ENCODE data around the gene LGR6. TPM values are rescaled to one million over a fixed set of nuclear protein-coding genes. Genes with fewer than 3 reads are reported as not detected.
"Not testable (repeated sequence)": the region's sequence is repeated elsewhere in the genome, so short reads cannot be mapped to it uniquely, and the experiment has no call there.

LGR6 gene
- total RNA-seq, 2 experiments from 2014 or later = 0.09 to 0.14 TPM

DNA sequence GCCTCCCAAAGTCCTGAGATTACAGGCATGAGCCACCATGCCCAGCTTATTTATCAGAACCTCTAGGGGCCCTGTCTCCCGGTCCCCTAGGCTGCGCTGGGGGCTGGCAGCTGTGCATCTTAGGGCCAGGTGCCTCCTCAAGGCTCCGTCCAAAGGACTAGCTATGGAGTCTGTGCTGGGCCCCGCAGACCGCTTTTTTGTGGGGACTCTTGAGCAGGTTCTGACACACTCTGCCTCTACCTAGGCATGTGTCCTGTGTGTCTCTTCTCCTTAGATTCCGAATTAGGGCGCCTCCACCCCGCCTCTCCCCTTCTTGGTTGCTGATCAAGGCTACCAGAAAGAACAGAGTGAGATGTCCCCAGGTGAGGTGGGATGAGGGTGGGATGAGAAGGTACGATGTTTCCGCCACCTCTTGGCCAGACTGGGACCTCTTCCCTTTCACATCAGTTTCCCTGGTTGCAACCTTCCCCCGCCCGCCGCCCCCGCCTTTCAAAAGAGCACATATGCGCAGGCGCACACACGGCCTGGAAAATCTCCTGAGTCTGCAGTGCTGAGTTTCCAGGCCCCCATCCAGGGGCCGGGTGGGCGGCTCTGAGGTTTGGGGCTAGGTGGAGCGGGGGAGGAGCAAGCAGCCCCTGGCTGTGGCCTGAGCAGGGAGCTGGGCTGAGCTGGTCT, 28.2 kb upstream of the LGR6 start:
- no peaks in the 10 kb centered on the region for H3K27me3 Mint-ChIP-seq
- peak overlapping the region; percentile 69 for H3K4me3 Mint-ChIP-seq
- ChIA-PET POLR2A (no interaction called here), CTCF (interaction anchor here (0.8 to 2.5 kb wide), 6 partner anchors 10 to 30 kb away, joined by 3 to 11 read pairs (median 6); no protein-coding TSS in a partner anchor)
- H3K9me3 Mint-ChIP-seq (ENCODE audit: low read depth) = no peaks in the 10 kb centered on the region
- H3K36me3 Mint-ChIP-seq (ENCODE audit: low read depth) = peaks cover under 1% of the 10 kb centered on the region
- peak overlapping the region; percentile 89 for H3K27ac Mint-ChIP-seq
- DNase-seq (peak; percentile 81), ATAC-seq (peak; percentile 12)
- H3K4me1 Mint-ChIP-seq = peaks cover 59% of the 10 kb centered on the region
- intact Hi-C loops (cut with DNase I, micrococcal nuclease) = loop anchor here in 1 of 2 experiments (10.0 kb wide), 2 partner anchors 799 to 839 kb away; partner anchors contain the start of genes CYB5R1 and TMEM183A

DNA sequence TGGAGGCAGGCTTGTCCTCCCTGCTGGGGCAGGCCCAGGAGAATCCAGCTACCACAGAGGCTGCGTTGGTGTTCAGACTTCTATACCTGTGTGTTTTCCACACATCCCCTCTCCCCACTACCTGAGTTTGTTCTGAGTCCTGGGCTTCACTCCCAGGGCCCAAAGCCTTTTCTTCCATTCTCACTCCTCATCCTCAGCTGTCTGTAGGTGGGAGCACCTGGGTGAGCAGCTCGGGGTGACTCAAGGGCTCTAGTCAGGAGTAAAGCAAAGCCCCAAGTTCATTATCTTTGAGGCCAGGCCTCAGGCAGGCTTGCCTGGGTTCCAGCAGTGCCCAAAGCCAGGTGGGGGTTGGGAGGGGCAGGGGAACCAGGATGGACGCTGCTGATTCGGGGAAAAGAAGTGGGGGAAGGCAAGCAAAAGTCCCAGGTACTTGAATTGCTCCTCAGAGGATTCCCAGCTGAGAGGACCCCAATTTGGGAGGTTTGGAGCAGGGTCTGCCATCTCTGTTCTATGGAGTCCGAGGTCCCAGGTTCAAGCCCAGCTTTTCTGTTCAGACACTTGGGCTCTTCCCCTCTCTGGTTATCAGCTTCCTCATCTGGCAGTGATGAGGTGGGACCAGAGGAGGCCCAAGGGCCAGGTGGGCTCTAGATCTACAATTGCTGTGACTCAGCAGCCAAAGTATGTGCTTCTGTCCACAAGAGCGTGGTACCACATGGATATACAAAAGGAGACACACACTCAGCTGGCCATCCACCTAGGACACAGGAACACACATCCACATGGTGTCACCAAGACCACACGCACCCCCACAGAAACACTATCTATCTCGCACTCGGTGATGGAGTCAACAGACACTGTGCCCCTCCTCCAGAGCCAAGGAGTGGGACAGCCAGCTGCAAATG, 27.4 kb upstream of the LGR6 start:
- no peaks in the 10 kb centered on the region for H3K27me3 Mint-ChIP-seq
- intact Hi-C loops (cut with DNase I, micrococcal nuclease) = loop anchor here in 1 of 2 experiments (10.0 kb wide), 2 partner anchors 799 to 839 kb away; partner anchors contain the start of genes CYB5R1 and TMEM183A
- no peaks in the 10 kb centered on the region for H3K36me3 Mint-ChIP-seq (ENCODE audit: low read depth)
- no peaks in the 10 kb centered on the region for H3K9me3 Mint-ChIP-seq (ENCODE audit: low read depth)
- CTCF ChIA-PET = interaction anchor here (0.8 to 2.5 kb wide), 7 partner anchors 11 to 31 kb away, joined by 3 to 11 read pairs (median 5); no protein-coding TSS in a partner anchor
- peak overlapping the region; percentile 89 for H3K27ac Mint-ChIP-seq
- peak overlapping the region; percentile 69 for H3K4me3 Mint-ChIP-seq
- peaks cover 52% of the 10 kb centered on the region for H3K4me1 Mint-ChIP-seq
- POLR2A ChIA-PET = no interaction called here
- ATAC-seq = no peak
- DNase-seq = peak; percentile 37

DNA sequence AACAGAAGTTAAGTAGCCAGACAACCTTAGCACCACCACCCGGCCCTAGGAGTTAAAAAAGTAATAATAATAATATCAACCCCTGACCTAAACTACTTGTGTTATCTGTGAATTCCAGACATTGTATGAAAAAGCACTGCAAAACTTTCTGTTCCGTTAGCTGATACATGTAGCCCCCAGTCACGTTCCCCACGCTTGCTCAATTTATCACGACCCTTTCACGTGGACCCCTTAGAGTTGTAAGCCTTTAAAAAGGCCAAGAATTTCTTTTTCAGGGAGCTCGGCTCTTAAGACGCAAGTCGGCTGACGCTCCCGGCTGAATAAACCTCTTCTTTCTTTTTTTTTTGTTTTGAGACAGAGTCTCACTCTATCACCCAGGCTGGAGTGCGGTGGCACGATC, 26.5 kb upstream of the LGR6 start:
- intact Hi-C loops (cut with DNase I, micrococcal nuclease) = loop anchor here in 1 of 2 experiments (10.0 kb wide), 2 partner anchors 798 to 838 kb away; partner anchors contain the start of genes CYB5R1 and TMEM183A
- H3K27me3 Mint-ChIP-seq; POLR2A ChIA-PET; H3K4me3 Mint-ChIP-seq; H3K27ac Mint-ChIP-seq; DNase-seq; H3K9me3 Mint-ChIP-seq (ENCODE audit: low read depth); ATAC-seq; H3K36me3 Mint-ChIP-seq (ENCODE audit: low read depth): not testable (repeated sequence)
- CTCF ChIA-PET = interaction anchor here (1.4 to 2.5 kb wide), 4 partner anchors 12 to 22 kb away, joined by 3 to 11 read pairs (median 8); no protein-coding TSS in a partner anchor
- H3K4me1 Mint-ChIP-seq = peaks cover 44% of the 10 kb centered on the region

DNA sequence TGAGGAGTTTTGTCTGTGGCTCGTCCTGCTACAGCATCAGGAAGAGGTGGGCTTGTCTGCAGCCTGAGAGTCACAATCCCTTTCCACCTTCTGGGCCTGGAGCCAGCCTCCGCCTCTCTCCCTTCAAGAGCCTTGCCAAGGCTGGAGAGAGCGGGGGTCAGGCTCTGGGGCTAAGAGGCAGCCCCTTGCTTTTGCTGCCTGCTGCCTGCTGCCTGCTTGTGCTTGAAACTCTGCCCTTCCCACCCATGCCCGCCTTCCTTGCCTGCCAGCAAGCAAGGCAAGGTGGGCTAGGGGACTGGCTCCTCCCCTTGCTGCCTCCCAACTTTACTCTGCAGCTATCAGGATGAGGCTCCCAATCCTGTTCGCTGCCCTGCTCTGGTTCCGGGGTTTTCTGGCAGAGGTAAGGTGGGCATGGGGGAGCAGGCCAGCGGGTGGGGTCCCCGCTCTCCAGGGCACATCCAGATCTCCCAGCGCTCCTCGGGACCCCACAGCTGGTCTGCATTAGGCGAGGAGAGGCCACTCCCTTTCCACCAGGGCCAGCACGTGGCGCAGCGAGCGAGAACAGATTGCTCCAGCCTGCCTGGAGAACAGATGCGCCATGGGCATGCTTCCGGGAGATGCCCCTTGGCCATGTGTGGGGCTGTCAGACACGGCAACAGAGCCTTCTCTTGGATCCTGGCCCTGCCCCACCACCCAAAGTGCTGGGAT, 25.7 kb upstream of the LGR6 start:
- Mint-ChIP-seq H3K27ac (no peak overlapping the region), H3K36me3 (ENCODE audit: low read depth) (no peaks in the 10 kb centered on the region), H3K4me1 (peaks cover 36% of the 10 kb centered on the region), H3K27me3 (no peaks in the 10 kb centered on the region), H3K9me3 (ENCODE audit: low read depth) (no peaks in the 10 kb centered on the region), H3K4me3 (no peak overlapping the region)
- intact Hi-C loops (cut with DNase I, micrococcal nuclease) = loop anchor here in 1 of 2 experiments (10.0 kb wide), 2 partner anchors 797 to 837 kb away; partner anchors contain the start of genes CYB5R1 and TMEM183A
- ChIA-PET CTCF (interaction anchor here (2.1 kb wide), 2 partner anchors 13 to 18 kb away, joined by 8 to 11 read pairs; no protein-coding TSS in a partner anchor), POLR2A (no interaction called here)
- ATAC-seq (no peak), DNase-seq (no peak)

DNA sequence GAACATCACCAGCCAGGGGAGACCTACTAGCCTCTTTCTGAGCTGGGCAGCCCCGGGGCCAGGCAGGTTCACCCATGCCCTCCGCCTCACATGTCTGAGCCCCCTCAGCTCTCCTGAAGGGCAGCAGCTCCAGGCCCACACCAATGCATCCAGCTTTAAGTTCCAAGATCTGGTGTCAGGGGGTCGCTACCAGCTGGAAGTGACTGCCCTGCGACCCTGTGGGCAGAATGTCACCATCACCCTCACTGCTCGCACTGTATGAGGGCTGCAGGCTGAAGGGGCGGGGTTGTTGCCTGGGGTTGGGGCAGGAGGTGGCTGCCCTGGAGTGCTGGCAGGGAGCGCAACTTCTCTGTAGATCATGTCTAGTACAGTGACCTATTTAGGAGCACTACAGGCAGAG, 24.7 kb upstream of the LGR6 start:
- intact Hi-C loops (cut with DNase I, micrococcal nuclease) = loop anchor here in 1 of 2 experiments (10.0 kb wide), 2 partner anchors 796 to 836 kb away; partner anchors contain the start of genes CYB5R1 and TMEM183A
- ChIA-PET POLR2A (interaction anchor here (0.6 kb wide), 1 partner anchor 885 kb away, joined by 4 read pairs; no protein-coding TSS in a partner anchor), CTCF (no interaction called here)
- DNase-seq = no peak
- no peaks in the 10 kb centered on the region for H3K9me3 Mint-ChIP-seq (ENCODE audit: low read depth)
- no peak overlapping the region for H3K4me3 Mint-ChIP-seq
- H3K36me3 Mint-ChIP-seq (ENCODE audit: low read depth) = no peaks in the 10 kb centered on the region
- no peaks in the 10 kb centered on the region for H3K27me3 Mint-ChIP-seq
- no peak for ATAC-seq
- H3K27ac Mint-ChIP-seq = no peak overlapping the region
- H3K4me1 Mint-ChIP-seq = peaks cover 26% of the 10 kb centered on the region

DNA sequence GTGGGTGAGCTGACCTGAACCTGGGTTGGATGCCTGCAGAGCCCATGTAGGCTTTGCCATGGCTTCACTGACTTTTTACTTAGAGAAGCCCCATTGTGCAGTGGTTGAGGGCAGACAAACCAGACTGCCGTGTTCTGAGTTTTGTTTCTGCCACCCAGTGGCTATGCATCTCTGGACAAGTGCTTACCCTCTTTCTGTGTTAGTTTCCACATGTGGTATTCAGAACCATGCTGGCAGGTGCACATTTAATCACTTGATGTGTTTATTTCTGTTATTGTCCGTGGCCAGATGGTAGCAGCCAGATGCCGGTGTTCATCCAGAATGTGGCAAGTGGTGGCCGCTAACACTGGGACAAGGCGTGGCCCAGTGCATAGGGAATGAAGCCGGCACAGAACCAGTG, 22.9 kb upstream of the LGR6 start:
- peak; percentile 9 for ATAC-seq
- POLR2A ChIA-PET = interaction anchor here (1.3 kb wide), 1 partner anchor 16 kb away, joined by 3 read pairs; no protein-coding TSS in a partner anchor
- H3K27me3 Mint-ChIP-seq = no peaks in the 10 kb centered on the region
- H3K36me3 Mint-ChIP-seq (ENCODE audit: low read depth) = no peaks in the 10 kb centered on the region
- H3K9me3 Mint-ChIP-seq (ENCODE audit: low read depth) = no peaks in the 10 kb centered on the region
- intact Hi-C loops (cut with DNase I, micrococcal nuclease) = no loop called here
- H3K4me1 Mint-ChIP-seq = peaks cover 8% of the 10 kb centered on the region
- H3K27ac Mint-ChIP-seq = no peak overlapping the region
- H3K4me3 Mint-ChIP-seq = no peak overlapping the region
- CTCF ChIA-PET = interaction anchor here (0.5 to 1.7 kb wide), 3 partner anchors 9 to 1203 kb away, joined by 3 to 8 read pairs (median 5); partner anchors contain the start of gene PTPN7
- DNase-seq = no peak

DNA sequence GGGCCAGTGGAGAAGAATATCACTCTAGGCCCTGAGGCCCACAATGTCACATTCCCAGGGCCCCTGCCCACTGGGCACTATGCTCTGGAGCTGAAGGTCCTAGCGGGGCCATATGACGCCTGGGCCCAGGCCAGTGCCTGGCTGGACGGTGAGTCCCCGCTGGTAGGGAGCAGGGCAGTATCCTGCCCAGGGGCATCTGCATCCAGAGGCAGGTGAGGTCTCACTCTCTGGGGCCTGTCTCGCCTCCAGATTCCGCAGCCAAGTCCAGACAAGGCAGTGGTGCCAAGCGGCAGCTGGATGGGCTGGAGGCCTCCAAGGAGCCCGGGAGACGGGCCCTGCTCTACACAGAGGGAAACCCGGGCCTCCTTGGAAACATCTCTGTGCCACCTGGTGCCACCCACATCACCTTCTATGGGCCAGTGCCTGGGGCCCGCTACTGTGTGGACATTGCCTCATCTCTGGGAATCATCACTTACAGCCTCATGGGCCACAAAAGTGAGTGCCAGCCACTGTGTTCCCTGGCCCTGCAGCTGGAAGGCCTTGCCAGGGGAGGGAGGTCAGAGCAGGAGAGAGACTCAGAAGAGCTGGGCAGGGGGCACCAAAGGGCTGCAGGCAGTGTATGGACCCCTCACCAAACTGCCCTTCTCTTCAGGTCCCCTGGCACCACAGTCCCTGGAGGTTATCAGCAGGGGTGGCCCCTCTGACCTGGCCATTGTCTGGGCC, 22.1 kb upstream of the LGR6 start:
- ChIA-PET CTCF (interaction anchor here (0.9 to 1.0 kb wide), 2 partner anchors 11 to 21 kb away, joined by 5 read pairs; partner anchors contain the start of gene PTPN7), POLR2A (interaction anchor here (1.3 kb wide), 1 partner anchor 17 kb away, joined by 3 read pairs; no protein-coding TSS in a partner anchor)
- no peaks in the 10 kb centered on the region for H3K27me3 Mint-ChIP-seq
- no peaks in the 10 kb centered on the region for H3K36me3 Mint-ChIP-seq (ENCODE audit: low read depth)
- H3K27ac Mint-ChIP-seq = no peak overlapping the region
- intact Hi-C loops (cut with DNase I, micrococcal nuclease) = no loop called here
- DNase-seq (peak; percentile 41), ATAC-seq (peak; percentile 47)
- no peaks in the 10 kb centered on the region for H3K9me3 Mint-ChIP-seq (ENCODE audit: low read depth)
- H3K4me3 Mint-ChIP-seq = no peak overlapping the region
- H3K4me1 Mint-ChIP-seq = peaks cover 3% of the 10 kb centered on the region

DNA sequence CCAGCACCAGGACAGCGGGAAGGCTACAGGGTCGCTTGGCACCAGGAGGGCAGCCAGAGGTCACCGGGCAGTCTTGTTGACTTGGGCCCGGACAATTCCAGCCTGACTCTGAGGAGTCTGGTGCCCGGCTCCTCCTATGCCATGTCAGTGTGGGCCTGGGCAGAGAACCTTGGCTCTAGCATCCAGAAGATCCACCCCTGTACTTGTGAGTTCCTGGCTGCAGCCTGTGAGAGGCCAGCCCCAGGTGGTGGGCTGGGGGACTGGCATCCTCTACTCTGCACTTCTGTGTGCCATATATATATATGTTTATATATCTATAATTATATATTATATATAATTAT, 21.6 kb upstream of the LGR6 start:
- ATAC-seq = peak; percentile 67
- DNase-seq = peak; percentile 53
- POLR2A ChIA-PET = no interaction called here
- Mint-ChIP-seq H3K4me1 (no peaks in the 10 kb centered on the region), H3K4me3 (no peak overlapping the region), H3K9me3 (ENCODE audit: low read depth) (no peaks in the 10 kb centered on the region), H3K27ac (no peak overlapping the region), H3K36me3 (ENCODE audit: low read depth) (no peaks in the 10 kb centered on the region), H3K27me3 (no peaks in the 10 kb centered on the region)
- CTCF ChIA-PET = interaction anchor here (1.0 kb wide), 1 partner anchor 11 kb away, joined by 5 read pairs; the partner anchor contains the start of gene PTPN7
- intact Hi-C loops (cut with DNase I, micrococcal nuclease) = no loop called here

DNA sequence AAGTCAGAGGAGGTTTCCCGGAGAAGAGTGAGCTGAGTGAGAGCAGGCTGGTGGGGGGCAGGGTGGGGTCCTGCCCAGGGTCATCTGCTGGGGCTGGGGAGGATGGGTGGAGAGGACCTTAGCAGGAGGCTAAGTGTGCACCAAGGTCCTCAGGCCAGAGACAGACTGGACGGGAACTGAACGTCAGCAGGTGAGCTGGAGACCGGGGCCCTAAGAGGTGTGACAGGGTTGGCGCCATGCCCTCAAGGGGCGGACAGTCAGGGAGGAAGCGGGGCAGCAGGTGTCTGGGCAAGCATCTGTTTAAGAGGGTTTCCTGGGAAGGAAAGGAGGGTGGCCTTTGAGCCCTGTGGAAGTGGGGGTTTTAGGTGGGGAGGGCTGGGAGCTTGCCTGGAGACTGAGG, 19.6 kb upstream of the LGR6 start:
- no peak overlapping the region for H3K4me3 Mint-ChIP-seq
- no peaks in the 10 kb centered on the region for H3K4me1 Mint-ChIP-seq
- DNase-seq (peak; percentile 25), ATAC-seq (no peak)
- H3K36me3 Mint-ChIP-seq (ENCODE audit: low read depth) = no peaks in the 10 kb centered on the region
- H3K27me3 Mint-ChIP-seq = no peaks in the 10 kb centered on the region
- CTCF ChIA-PET = interaction anchor here (1.1 to 1.9 kb wide), 3 partner anchors 10 to 19 kb away, joined by 4 to 9 read pairs (median 8); partner anchors contain the start of genes LGR6 and PTPN7
- POLR2A ChIA-PET = no interaction called here
- no peaks in the 10 kb centered on the region for H3K9me3 Mint-ChIP-seq (ENCODE audit: low read depth)
- H3K27ac Mint-ChIP-seq = no peak overlapping the region
- intact Hi-C loops (cut with DNase I, micrococcal nuclease) = no loop called here
